ENCODE results near the gene UNK. TPM values are rescaled to one million over a fixed set of nuclear protein-coding genes. Genes with fewer than 3 reads are reported as not detected.

Gene UNK
- total and polyA plus RNA-seq, 2 of the 13 experiments (the other 11 are each of a cell fraction or from before 2014, with no cell fraction given): 31.6 to 33.0 TPM

- TF ChIP-seq ZBTB34 (CRISPR knock-in tag; IDR thresholded peaks at IDR 0.05): peak; percentile 14; the same call in 1 of the 2 replicates
- TF ChIP-seq THRA (CRISPR knock-in tag; IDR thresholded peaks at IDR 0.05; ENCODE audit: borderline replicate concordance): peak; percentile 20; the same call in 1 of the 2 replicates
- TF ChIP-seq ZNF225 (CRISPR knock-in tag; IDR thresholded peaks at IDR 0.05): no peak
- peak; percentile 70; the same call in 1 of the 2 replicates for TF ChIP-seq THAP7 (CRISPR knock-in tag; IDR thresholded peaks at IDR 0.05)
- TF ChIP-seq MXD4 (CRISPR knock-in tag; IDR thresholded peaks at IDR 0.05): peak; percentile 74; the same call in 1 of the 2 replicates
- 0 out of 2 replicates have a peak, but pooled peaks have one; percentile 11 for TF ChIP-seq ZNF275 (CRISPR knock-in tag; IDR thresholded peaks at IDR 0.05; ENCODE audit: borderline replicate concordance)
- TF ChIP-seq ISL2 (CRISPR knock-in tag; IDR thresholded peaks at IDR 0.05): 0 out of 2 replicates have a peak, but pooled peaks have one; percentile 5
- peak; percentile 70; the same call in 1 of the 2 replicates for TF ChIP-seq TGIF2 (CRISPR knock-in tag; IDR thresholded peaks at IDR 0.05)
- TF ChIP-seq GZF1 (CRISPR knock-in tag; IDR thresholded peaks at IDR 0.05): peak; percentile 15; the same call in 1 of the 2 replicates
- TF ChIP-seq FOXK1 (CRISPR knock-in tag; IDR thresholded peaks at IDR 0.05; ENCODE audit: borderline replicate concordance, low read depth): peak; percentile 67
- TF ChIP-seq ZNF484 (CRISPR knock-in tag; IDR thresholded peaks at IDR 0.05; ENCODE audit: borderline replicate concordance, low read depth): no peak
- TF ChIP-seq MXD3 (CRISPR knock-in tag; IDR thresholded peaks at IDR 0.05): no peak
- 0 out of 2 replicates have a peak, but pooled peaks have one; percentile 3 for TF ChIP-seq ZSCAN21 (CRISPR knock-in tag; IDR thresholded peaks at IDR 0.05; ENCODE audit: borderline replicate concordance)
- peak; percentile 81; the same call in 1 of the 2 replicates for TF ChIP-seq SNAI1 (CRISPR knock-in tag; IDR thresholded peaks at IDR 0.05; ENCODE audit: borderline replicate concordance)
- TF ChIP-seq ZNF18 (CRISPR knock-in tag; IDR thresholded peaks at IDR 0.05; ENCODE audit: insufficient replicate concordance): no peak
- TF ChIP-seq PHF21A (CRISPR knock-in tag; IDR thresholded peaks at IDR 0.05): peak; percentile 84; the same call in 1 of the 2 replicates
- peak; percentile 11; the same call in 1 of the 2 replicates for TF ChIP-seq ZNF136 (CRISPR knock-in tag; IDR thresholded peaks at IDR 0.05; ENCODE audit: low read depth)
- TF ChIP-seq CAMTA2 (CRISPR knock-in tag; IDR thresholded peaks at IDR 0.05; ENCODE audit: borderline replicate concordance): peak; percentile 87
- peak; percentile 82 for TF ChIP-seq PATZ1 (CRISPR knock-in tag; IDR thresholded peaks at IDR 0.05)
Measured at GRCh38 chr17:75784473-75785015, at the start of gene UNK (continued).

Measured in HepG2 (cell line).